Neural cell (in vitro differentiated cells): ENCODE measurements around the gene GPR158. TPM values are rescaled to one million over a fixed set of nuclear protein-coding genes. Genes with fewer than 3 reads are reported as not detected.

ENCODE experiments used
- H2AFZ ChIP-seq: fragments of 200-600, 300-800 bp; sonication (generic), shearing (Covaris generic); 2 replicates; pipeline ENCODE4 v1.6.0; 2014; ENCODE audit warnings: low read depth, mild to moderate bottlenecking, antibody characterized with exemption, low read length, moderate library complexity
- H3F3A ChIP-seq: fragments of 200-600 bp; shearing (Covaris generic); 2 replicates; pipeline ENCODE4 v1.6.1; 2016; ENCODE audit warnings: mild to moderate bottlenecking, moderate library complexity, mixed read lengths, antibody characterized with exemption, low read length; ENCODE audit not compliant: insufficient read depth, poor library complexity, severe bottlenecking
- H3K27ac ChIP-seq: fragments of 200-600, 300-800 bp; sonication (generic), shearing (Covaris generic); 2 replicates; pipeline ENCODE4 v1.5.1; 2014; ENCODE audit warnings: mild to moderate bottlenecking, low read length, moderate library complexity
- H3K27me3 ChIP-seq: fragments of 300-800, 200-600 bp; sonication (generic), shearing (Covaris generic); 2 replicates; pipeline ENCODE4 v1.6.0; 2014; ENCODE audit warnings: mild to moderate bottlenecking, low read depth, low read length, moderate library complexity; ENCODE audit not compliant: insufficient read depth
- H3K36me3 ChIP-seq: fragments of 300-800, 200-600 bp; sonication (generic), shearing (Covaris generic); 2 replicates; pipeline ENCODE4 v1.5.1; 2014; ENCODE audit warnings: mild to moderate bottlenecking, antibody characterized with exemption, low read length, moderate library complexity; ENCODE audit not compliant: insufficient read depth
- H3K4me2 ChIP-seq: fragments of 300-800, 200-600 bp; sonication (generic), shearing (Covaris generic); 2 replicates; pipeline ENCODE4 v1.6.0; 2014; ENCODE audit warnings: mild to moderate bottlenecking, low read length
- H3K4me3 ChIP-seq: fragments of 300-800, 200-600 bp; sonication (generic), shearing (Covaris generic); 2 replicates; pipeline ENCODE4 v1.5.1; 2014; ENCODE audit warnings: mild to moderate bottlenecking, low read length, moderate library complexity
- H3K79me2 ChIP-seq: fragments of 200-600 bp; shearing (Covaris generic); replicated peaks from 2 replicates; pipeline ENCODE4 v1.6.0; 2014; ENCODE audit warnings: mild to moderate bottlenecking, low read length, moderate library complexity; ENCODE audit not compliant: insufficient read depth
- H3K9ac ChIP-seq: fragments of 300-800, 200-600 bp; sonication (generic), shearing (Covaris generic); 2 replicates; pipeline ENCODE4 v1.6.1; 2016; ENCODE audit warnings: mild to moderate bottlenecking, low read length, mixed read lengths
- H3K9me2 ChIP-seq: fragments of 200-600 bp; shearing (Covaris generic); 2 replicates; pipeline ENCODE4 v1.6.1; 2016; ENCODE audit warnings: mild to moderate bottlenecking, low read length, mixed read lengths; ENCODE audit not compliant: insufficient read depth
- H3K9me3 ChIP-seq: fragments of 200-600, 300-800 bp; sonication (generic), shearing (Covaris generic); 2 replicates; pipeline ENCODE4 v1.6.1; 2016; ENCODE audit warnings: mild to moderate bottlenecking, mixed run types, low read length, moderate library complexity, mixed read lengths
- H4K20me1 ChIP-seq: fragments of 200-600 bp; shearing (Covaris generic); 2 replicates; pipeline ENCODE4 v1.6.1; 2016; ENCODE audit warnings: mild to moderate bottlenecking, mixed run types; ENCODE audit not compliant: insufficient read depth
- EP300 ChIP-seq: fragments of 450-650 bp; conservative IDR thresholded peaks from 2 replicates; pipeline ENCODE4 v1.6.1; 2014; ENCODE audit warnings: antibody characterized with exemption, mild to moderate bottlenecking, moderate library complexity; ENCODE audit not compliant: poor library complexity, severe bottlenecking
- EZH2 ChIP-seq: fragments of 200-600, 300-800 bp; shearing (Covaris generic), sonication (generic); IDR thresholded peaks from 2 replicates; pipeline ENCODE4 v1.6.1; 2014; ENCODE audit warnings: antibody characterized with exemption, low read length, borderline replicate concordance, mild to moderate bottlenecking; ENCODE audit not compliant: insufficient read depth, poor library complexity, severe bottlenecking
- MXI1 ChIP-seq: fragments of 450-650 bp; conservative IDR thresholded peaks from 2 replicates; pipeline ENCODE4 v1.6.1; 2014; ENCODE audit warnings: antibody characterized with exemption, mild to moderate bottlenecking; ENCODE audit not compliant: poor library complexity, severe bottlenecking
- POLR2AphosphoS5 ChIP-seq: IDR thresholded peaks from 2 replicates; pipeline ENCODE4 v1.6.1; 2012
- RAD21 ChIP-seq: fragments of 450-650 bp; conservative IDR thresholded peaks from 2 replicates; pipeline ENCODE4 v1.6.1; 2014; ENCODE audit warnings: antibody characterized with exemption, mild to moderate bottlenecking, moderate library complexity
- SMC3 ChIP-seq: fragments of 450-650 bp; conservative IDR thresholded peaks from 2 replicates; pipeline ENCODE4 v1.6.1; 2014; ENCODE audit warnings: antibody characterized with exemption, mild to moderate bottlenecking, moderate library complexity; ENCODE audit not compliant: poor library complexity
- TAF1 ChIP-seq: IDR thresholded peaks from 2 replicates; pipeline ENCODE4 v1.6.1; 2012; ENCODE audit warnings: low read depth
- polyA plus RNA-seq: library from polyadenylated mRNA; depleted of rRNA; stranded (reverse); fragments of >200 nt; gene quantifications from 2 replicates; pipeline ENCODE4 v1.2.3, GENCODE V29; 2014
- TF ChIP-seq, protein P1 (sequence below): fragments of 450-650 bp; IDR thresholded peaks from 2 replicates; pipeline ENCODE4 v1.5.1; 2014; ENCODE audit warnings: antibody characterized with exemption, mild to moderate bottlenecking, moderate library complexity; ENCODE audit not compliant: poor library complexity, severe bottlenecking
- TF ChIP-seq, protein P2 (sequence below): IDR thresholded peaks from 2 replicates; pipeline ENCODE4 v1.6.1; 2012; ENCODE audit warnings: borderline replicate concordance

The GPR158 gene
- polyA plus RNA-seq, 1 donor from 2014 or later = 2.1 TPM

GRCh38 chr10:25506821-25507335 is 332.1 kb downstream of the GPR158 start:
- H4K20me1 ChIP-seq = no peaks in the 10 kb centered on the region
- H3K9me3 ChIP-seq = no peaks in the 10 kb centered on the region
- H3F3A ChIP-seq = no peaks in the 10 kb centered on the region
- no peak for TF ChIP-seq SMC3
- no peak for TF ChIP-seq EZH2
- TF ChIP-seq, protein P1, sequence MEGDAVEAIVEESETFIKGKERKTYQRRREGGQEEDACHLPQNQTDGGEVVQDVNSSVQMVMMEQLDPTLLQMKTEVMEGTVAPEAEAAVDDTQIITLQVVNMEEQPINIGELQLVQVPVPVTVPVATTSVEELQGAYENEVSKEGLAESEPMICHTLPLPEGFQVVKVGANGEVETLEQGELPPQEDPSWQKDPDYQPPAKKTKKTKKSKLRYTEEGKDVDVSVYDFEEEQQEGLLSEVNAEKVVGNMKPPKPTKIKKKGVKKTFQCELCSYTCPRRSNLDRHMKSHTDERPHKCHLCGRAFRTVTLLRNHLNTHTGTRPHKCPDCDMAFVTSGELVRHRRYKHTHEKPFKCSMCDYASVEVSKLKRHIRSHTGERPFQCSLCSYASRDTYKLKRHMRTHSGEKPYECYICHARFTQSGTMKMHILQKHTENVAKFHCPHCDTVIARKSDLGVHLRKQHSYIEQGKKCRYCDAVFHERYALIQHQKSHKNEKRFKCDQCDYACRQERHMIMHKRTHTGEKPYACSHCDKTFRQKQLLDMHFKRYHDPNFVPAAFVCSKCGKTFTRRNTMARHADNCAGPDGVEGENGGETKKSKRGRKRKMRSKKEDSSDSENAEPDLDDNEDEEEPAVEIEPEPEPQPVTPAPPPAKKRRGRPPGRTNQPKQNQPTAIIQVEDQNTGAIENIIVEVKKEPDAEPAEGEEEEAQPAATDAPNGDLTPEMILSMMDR = no peak
- no peak for TF ChIP-seq POLR2AphosphoS5
- no peak overlapping the region for H3K9ac ChIP-seq
- H3K27me3 ChIP-seq = no peaks in the 10 kb centered on the region
- no peak overlapping the region for H3K27ac ChIP-seq
- H3K79me2 ChIP-seq = no peaks in the 10 kb centered on the region
- H3K36me3 ChIP-seq = no peaks in the 10 kb centered on the region
- H3K4me3 ChIP-seq = no peak overlapping the region
- H3K9me2 ChIP-seq = no peaks in the 10 kb centered on the region
- no peak overlapping the region for H3K4me2 ChIP-seq
- no peak overlapping the region for H2AFZ ChIP-seq

- no peak overlapping the region for H3K4me3 ChIP-seq
- no peaks in the 10 kb centered on the region for H3K79me2 ChIP-seq
- H3F3A ChIP-seq = no peaks in the 10 kb centered on the region
- no peaks in the 10 kb centered on the region for H3K9me3 ChIP-seq
- no peak overlapping the region for H3K27ac ChIP-seq
- TF ChIP-seq MXI1 = no peak
- TF ChIP-seq SMC3 = no peak
- TF ChIP-seq, protein P2, sequence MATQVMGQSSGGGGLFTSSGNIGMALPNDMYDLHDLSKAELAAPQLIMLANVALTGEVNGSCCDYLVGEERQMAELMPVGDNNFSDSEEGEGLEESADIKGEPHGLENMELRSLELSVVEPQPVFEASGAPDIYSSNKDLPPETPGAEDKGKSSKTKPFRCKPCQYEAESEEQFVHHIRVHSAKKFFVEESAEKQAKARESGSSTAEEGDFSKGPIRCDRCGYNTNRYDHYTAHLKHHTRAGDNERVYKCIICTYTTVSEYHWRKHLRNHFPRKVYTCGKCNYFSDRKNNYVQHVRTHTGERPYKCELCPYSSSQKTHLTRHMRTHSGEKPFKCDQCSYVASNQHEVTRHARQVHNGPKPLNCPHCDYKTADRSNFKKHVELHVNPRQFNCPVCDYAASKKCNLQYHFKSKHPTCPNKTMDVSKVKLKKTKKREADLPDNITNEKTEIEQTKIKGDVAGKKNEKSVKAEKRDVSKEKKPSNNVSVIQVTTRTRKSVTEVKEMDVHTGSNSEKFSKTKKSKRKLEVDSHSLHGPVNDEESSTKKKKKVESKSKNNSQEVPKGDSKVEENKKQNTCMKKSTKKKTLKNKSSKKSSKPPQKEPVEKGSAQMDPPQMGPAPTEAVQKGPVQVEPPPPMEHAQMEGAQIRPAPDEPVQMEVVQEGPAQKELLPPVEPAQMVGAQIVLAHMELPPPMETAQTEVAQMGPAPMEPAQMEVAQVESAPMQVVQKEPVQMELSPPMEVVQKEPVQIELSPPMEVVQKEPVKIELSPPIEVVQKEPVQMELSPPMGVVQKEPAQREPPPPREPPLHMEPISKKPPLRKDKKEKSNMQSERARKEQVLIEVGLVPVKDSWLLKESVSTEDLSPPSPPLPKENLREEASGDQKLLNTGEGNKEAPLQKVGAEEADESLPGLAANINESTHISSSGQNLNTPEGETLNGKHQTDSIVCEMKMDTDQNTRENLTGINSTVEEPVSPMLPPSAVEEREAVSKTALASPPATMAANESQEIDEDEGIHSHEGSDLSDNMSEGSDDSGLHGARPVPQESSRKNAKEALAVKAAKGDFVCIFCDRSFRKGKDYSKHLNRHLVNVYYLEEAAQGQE = no peak
- no peak for TF ChIP-seq RAD21
- no peak for TF ChIP-seq EP300
- TF ChIP-seq EZH2 = no peak
- TF ChIP-seq, protein P1 = no peak
- TF ChIP-seq POLR2AphosphoS5 = no peak
- TF ChIP-seq TAF1 = no peak
- no peak overlapping the region for H3K4me2 ChIP-seq
- H4K20me1 ChIP-seq = no peaks in the 10 kb centered on the region
- H3K27me3 ChIP-seq = no peaks in the 10 kb centered on the region
- no peaks in the 10 kb centered on the region for H3K9me2 ChIP-seq
- no peaks in the 10 kb centered on the region for H3K36me3 ChIP-seq
- no peak overlapping the region for H2AFZ ChIP-seq
- H3K9ac ChIP-seq = no peak overlapping the region
Observed at GRCh38 chr10:25508112-25508815, 333.5 kb downstream of the GPR158 start.
